Activated naive CD8-positive, alpha-beta T cell treated with anti-CD3 and anti-CD28 coated beads, Interleukin-2, amount 50 U/mL, for 16 hours (primary cell): ENCODE results near the gene SIGLECL1.

Experiments used
- DNase-seq: peaks from one replicate; pipeline ENCODE4 v3.0.0-alpha.2; 2020; ENCODE audit warnings: low read depth, low spot score

SIGLECL1 gene

DNA sequence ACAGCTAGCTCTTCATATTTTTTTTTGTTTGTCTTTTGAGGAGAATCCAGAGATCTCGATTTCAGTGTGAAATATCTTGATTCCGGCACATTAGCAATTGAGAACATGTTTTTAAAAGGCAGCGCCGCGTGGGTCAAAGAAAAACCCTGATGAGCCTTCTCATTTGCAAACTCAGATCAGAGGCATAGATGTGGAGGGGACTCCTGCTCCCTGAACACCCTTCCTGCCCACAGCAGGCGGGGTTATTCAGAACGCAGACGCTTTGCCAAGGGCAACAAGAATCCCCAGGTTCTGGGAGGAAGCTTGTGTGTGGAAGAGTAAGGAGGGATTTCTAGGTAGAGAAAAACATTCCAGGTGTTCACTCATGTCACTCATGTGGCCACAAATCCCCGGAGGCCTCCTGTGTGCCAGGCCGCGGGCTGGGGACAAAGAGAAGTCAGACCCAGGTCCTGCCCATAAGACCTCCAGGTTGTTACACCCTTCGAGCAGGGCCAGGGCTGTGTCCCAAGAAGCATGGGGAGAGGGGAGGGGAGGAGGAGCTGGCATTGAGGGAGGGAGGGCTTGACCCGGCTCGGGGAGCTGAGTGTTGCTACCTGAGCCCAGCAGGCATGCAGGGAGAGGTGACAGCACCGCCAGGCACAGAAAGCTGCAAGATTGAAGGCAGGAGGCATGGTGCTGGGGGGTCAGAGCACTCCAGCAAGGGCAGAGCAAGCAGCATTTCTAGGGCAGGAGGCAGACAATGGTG, 44.7 kb downstream of the SIGLECL1 start:
- DNase-seq: no peak

DNA sequence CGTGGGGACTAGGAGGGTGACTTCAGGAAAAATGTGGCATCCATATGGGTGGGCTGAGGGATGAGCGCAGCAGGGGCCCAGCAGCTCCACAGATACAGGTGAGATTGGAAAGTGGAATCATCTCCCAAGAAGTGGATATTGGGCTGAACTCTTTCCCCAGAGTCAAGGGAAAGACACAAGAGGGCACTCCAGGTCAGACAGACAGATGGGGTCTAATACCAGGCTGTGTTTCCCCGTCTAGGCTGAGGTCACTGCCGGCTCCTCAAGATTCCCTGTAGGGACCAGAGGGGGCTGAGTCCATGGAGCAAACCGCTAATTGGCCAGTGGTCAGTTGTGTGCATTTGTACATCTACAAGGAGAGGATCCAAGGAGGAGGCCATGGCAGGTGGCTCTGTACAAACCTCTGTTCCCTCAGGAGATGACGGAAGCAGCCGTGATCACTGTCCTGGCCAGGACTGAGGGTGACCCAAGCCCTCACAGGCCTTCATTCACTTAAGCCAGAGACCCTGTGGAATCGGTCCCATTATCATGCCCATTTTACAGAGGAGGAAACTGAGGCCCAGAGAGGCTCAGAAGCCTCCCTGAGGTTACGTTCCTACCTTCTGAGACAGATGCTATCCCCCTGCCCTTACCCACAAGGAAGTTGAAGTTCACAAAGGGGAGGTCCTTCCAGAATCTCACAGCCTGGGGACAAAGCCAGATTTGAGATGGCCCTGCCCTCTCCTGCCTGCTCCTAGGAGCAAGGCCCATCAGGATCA, 45.6 kb downstream of the SIGLECL1 start:
- no peak for DNase-seq

DNA sequence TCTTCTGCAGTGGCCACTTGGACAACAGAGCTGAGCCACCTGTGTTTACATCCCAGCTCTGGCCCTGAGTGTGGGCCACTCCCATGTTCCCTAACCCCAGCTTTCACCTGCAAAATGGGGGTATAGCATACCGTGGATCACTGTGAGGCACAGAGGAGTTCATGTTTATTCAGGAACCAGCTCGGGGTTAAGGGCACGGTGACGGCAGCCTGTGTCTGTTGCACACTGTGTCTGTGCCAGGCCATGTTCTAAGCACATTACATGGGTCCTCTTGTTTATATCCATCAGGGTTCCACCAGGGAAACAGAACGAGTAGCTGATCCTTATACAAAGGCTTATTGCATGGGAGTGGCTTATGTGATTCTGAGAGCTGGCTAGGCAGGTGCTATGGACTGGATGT, 46.5 kb downstream of the SIGLECL1 start:
- DNase-seq: no peak

DNA sequence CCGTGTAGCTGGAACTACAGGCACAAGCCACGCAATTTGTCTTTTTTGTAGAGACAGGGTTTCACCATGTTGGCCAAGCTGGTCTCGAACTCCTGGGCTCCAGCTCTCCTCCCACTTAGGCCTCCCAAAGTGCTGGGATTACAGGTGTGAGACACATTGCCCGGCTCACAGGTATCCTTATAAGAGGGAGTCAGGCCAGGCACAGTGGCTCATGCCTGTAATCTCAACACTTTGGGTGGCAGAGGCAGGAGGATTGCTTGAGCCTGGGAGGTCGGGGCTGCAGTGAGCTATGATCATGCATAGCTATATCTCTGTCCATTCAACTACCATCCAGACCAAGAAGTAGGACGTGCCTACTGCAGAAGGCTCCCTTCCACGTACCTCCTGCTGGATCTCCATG, 50.4 kb downstream of the SIGLECL1 start:
- no peak for DNase-seq

DNA sequence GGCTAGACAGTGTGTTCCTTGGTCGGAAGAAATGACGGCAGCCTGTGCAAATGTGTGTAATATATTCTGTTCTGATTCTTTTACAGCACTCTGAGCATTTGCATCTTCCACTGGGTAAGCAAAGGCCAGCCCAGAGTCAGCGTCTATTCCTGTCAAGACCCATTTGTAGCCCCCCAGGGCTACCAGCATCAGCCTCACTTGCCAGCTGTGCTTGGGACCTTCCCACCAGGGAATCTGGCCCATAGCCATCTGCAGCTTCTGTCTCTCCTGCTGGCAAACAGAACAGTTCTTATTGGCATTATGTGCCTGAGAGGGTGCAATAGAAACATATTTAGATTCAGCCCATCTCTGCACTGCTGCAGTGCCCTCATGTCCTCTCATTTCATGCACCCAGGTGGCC, 54.6 kb downstream of the SIGLECL1 start:
- DNase-seq: no peak

DNA sequence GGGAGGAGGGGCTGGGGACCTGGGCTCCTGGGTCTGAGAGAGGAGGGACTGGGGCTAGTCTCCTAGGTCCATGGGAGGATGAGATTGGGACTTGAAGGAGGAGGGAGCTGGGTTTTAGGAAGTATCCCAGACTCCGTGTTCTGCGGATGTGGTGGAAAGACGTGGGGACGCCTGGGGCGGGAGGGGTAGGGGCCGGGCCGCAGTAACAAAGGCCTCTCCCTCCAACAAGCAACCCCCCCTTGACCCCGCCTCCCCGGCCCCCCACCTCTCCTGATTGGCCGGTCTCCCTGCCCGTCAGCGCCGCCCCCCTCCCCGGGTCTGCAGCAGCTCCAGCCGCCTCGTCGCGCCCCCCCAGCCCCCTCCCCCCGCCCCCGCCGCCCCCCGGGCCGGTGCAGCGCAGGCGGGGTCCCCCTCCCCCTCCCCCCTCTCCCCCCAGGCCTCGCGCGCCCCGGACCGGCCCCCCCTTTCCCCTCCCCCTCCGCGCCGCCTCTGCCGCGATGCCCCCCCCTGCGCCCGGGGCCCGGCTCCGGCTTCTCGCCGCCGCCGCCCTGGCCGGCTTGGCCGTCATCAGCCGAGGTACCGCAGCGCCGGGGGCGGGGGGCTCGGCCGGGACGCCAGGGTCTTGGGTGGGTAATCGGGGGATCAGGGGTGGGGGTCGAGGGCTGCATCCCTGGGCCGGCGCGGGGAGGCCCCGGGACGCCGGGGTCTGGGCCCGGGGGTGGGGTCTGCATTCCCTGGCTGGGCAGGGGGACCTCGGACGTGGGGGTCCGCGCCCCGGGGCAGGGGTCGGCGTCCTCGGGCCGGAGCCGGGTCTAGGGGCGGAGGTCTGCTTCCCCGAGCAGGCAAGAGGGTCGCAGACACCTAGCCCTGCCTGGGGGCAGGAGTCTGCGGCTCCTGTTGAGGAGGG, 60.7 kb downstream of the SIGLECL1 start, which contains the start of gene IGLON5:
Gene IGLON5, plus strand, starts transcription at position 294 of the 907 bp plus-strand sequence. Its CDS starts 204 bp downstream, at position 498.
- no peak for DNase-seq

DNA sequence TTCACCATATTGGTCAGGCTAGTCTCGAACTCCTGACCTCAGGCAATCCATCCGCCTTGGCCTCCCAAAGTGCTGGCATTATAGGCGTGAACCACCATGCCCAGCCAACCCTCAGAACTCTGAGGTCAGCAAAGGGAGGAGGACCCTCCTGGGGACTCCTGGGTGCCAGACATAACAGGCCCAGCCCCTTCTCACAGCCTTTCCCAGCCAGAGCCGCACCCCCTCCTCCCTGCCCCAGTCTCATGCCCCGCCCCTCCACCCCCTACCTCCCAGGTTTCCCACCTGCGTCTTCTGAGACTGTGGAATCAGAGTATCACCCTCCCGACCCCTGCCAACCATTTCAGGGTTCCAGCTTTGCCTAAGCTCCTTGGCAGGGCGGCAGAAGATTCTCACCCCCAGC, 65.8 kb downstream of the SIGLECL1 start:
- DNase-seq: no peak

DNA sequence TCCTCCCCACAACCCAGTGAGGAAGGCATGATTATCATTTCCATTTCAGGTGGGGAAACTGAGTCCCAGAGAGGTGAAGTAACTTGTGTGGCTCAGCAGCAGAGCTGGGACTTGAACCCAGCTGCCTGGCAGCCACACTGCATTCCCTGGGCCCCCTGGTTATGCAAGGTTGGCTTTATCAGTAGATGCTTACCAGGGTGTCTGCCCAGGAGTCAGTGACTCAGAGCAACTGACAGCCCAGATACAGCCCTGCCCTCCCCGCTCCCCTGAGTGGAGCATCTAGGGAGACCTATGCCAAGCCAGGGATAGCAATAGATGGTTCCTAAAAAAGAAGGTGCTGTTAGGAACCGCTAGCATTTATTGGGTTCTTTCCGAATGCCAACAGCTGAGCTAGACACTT, 66.5 kb downstream of the SIGLECL1 start:
- DNase-seq: no peak

DNA sequence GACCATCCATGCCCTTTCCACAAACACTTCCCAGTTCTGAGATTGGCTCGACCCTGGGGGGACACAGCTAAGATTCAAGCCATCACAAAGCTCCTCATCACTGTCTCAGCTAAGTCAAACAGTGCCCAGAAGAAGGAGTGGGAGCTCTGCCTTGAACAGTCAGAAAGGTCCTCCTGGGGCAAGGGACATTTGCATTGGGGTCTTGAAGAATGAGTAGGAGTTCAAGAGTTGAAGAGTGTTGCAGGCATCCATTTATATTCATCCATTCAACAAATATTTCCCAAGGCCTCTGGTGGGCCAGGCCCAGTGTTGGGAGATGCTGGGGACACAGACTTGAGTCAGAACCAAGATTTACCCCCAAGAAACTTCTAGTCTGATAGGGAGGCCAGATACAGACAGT, 67.1 kb downstream of the SIGLECL1 start:
- DNase-seq: no peak
